H9 (cell line): ENCODE measurements around the gene RAD18. TPM values are rescaled to one million over a fixed set of nuclear protein-coding genes. Genes with fewer than 3 reads are reported as not detected.

ENCODE experiments used
- DNase-seq: peaks from one replicate; pipeline ENCODE4 v3.0.0-alpha.2; 2017
- H2AFZ ChIP-seq: one replicate; pipeline ENCODE4 v1.6.1; 2013; ENCODE audit warnings: mild to moderate bottlenecking, low read length, control low read depth, moderate library complexity
- H2AK5ac ChIP-seq: 2 replicates; pipeline ENCODE4 v1.6.1; 2013; ENCODE audit warnings: low read length, control low read depth, mixed read lengths; ENCODE audit not compliant: insufficient read length
- H2BK120ac ChIP-seq: one replicate; pipeline ENCODE4 v1.6.1; 2013; ENCODE audit warnings: low read depth, mild to moderate bottlenecking, low read length, control low read depth, inconsistent platforms; ENCODE audit not compliant: poor library complexity, severe bottlenecking
- H2BK12ac ChIP-seq: 2 replicates; pipeline ENCODE4 v1.6.1; 2013; ENCODE audit warnings: low read length, control low read depth, mixed read lengths, low read depth; ENCODE audit not compliant: insufficient read length
- H2BK15ac ChIP-seq: 2 replicates; pipeline ENCODE4 v1.6.1; 2013; ENCODE audit warnings: low read depth, low read length, control low read depth
- H2BK20ac ChIP-seq: one replicate; pipeline ENCODE4 v1.6.1; 2013; ENCODE audit warnings: low read depth, mild to moderate bottlenecking, low read length, control low read depth, inconsistent platforms; ENCODE audit not compliant: poor library complexity, severe bottlenecking
- H2BK5ac ChIP-seq: 2 replicates; pipeline ENCODE4 v1.6.1; 2013; ENCODE audit warnings: low read length, control low read depth, mixed read lengths; ENCODE audit not compliant: insufficient read length
- H3K14ac ChIP-seq: 2 replicates; pipeline ENCODE4 v1.6.1; 2013; ENCODE audit warnings: low read length, control low read depth; ENCODE audit not compliant: insufficient read depth
- H3K18ac ChIP-seq: 2 replicates; pipeline ENCODE4 v1.6.1; 2013; ENCODE audit warnings: low read depth, mild to moderate bottlenecking, mixed read lengths, low read length, control low read depth; ENCODE audit not compliant: insufficient read length
- H3K23ac ChIP-seq: 2 replicates; pipeline ENCODE4 v1.6.1; 2013; ENCODE audit warnings: low read length, control low read depth, mixed read lengths, low read depth; ENCODE audit not compliant: insufficient read length
- H3K23me2 ChIP-seq: 2 replicates; pipeline ENCODE4 v1.6.1; 2013; ENCODE audit warnings: low read depth, mild to moderate bottlenecking, mixed read lengths, low read length, control low read depth; ENCODE audit not compliant: insufficient read length, poor library complexity, severe bottlenecking
- H3K27ac ChIP-seq: 2 replicates; pipeline ENCODE4 v1.5.1; 2013; ENCODE audit warnings: low read length, control low read depth, mixed read lengths, low read depth; ENCODE audit not compliant: insufficient read length
- H3K27me3 ChIP-seq: 2 replicates; pipeline ENCODE4 v1.6.1; 2013; ENCODE audit warnings: low read length, control low read depth, inconsistent platforms; ENCODE audit not compliant: insufficient read depth
- H3K4ac ChIP-seq: 2 replicates; pipeline ENCODE4 v1.6.1; 2013; ENCODE audit warnings: low read depth, mild to moderate bottlenecking, control low read depth, inconsistent platforms, low read length, moderate library complexity
- H3K4me1 ChIP-seq: 2 replicates; pipeline ENCODE4 v1.6.1; 2013; ENCODE audit warnings: low read length, control low read depth, inconsistent platforms; ENCODE audit not compliant: insufficient read depth
- H3K4me2 ChIP-seq: 2 replicates; pipeline ENCODE4 v1.6.1; 2013; ENCODE audit warnings: low read length, control low read depth, mixed read lengths; ENCODE audit not compliant: insufficient read length, insufficient read depth
- H3K56ac ChIP-seq: 2 replicates; pipeline ENCODE4 v1.6.1; 2013; ENCODE audit warnings: low read depth, mild to moderate bottlenecking, mixed read lengths, low read length, control low read depth; ENCODE audit not compliant: insufficient read length
- H3K79me1 ChIP-seq: 2 replicates; pipeline ENCODE4 v1.6.1; 2013; ENCODE audit warnings: low read depth, mild to moderate bottlenecking, moderate library complexity, low read length, control low read depth, inconsistent platforms; ENCODE audit not compliant: insufficient read depth, poor library complexity, severe bottlenecking
- H3K79me2 ChIP-seq: 2 replicates; pipeline ENCODE4 v1.6.1; 2013; ENCODE audit warnings: low read length, control low read depth, inconsistent platforms; ENCODE audit not compliant: insufficient read depth
- H3K9ac ChIP-seq: 2 replicates; pipeline ENCODE4 v1.6.1; 2013; ENCODE audit warnings: low read length, control low read depth, mixed read lengths; ENCODE audit not compliant: insufficient read length; ENCODE audit errors: extremely low read depth
- H3K9me3 ChIP-seq: one replicate; pipeline ENCODE4 v1.6.1; 2013; ENCODE audit warnings: low read depth, low read length, inconsistent platforms; ENCODE audit not compliant: control insufficient read depth
- H3T11ph ChIP-seq: one replicate; pipeline ENCODE4 v1.6.1; 2013; ENCODE audit warnings: mild to moderate bottlenecking, low read length, control low read depth, inconsistent platforms
- H4K20me1 ChIP-seq: one replicate; pipeline ENCODE4 v1.6.1; 2013; ENCODE audit not compliant: control insufficient read depth, insufficient read length, insufficient read depth
- H4K5ac ChIP-seq: 2 replicates; pipeline ENCODE4 v1.6.1; 2013; ENCODE audit warnings: low read depth, mild to moderate bottlenecking, mixed read lengths, low read length, control low read depth; ENCODE audit not compliant: insufficient read length
- H4K8ac ChIP-seq: replicated peaks from 2 replicates; pipeline ENCODE4 v1.6.1; 2013; ENCODE audit warnings: low read length, control low read depth, mixed read lengths, low read depth; ENCODE audit not compliant: insufficient read length
- H4K91ac ChIP-seq: 2 replicates; pipeline ENCODE4 v1.6.1; 2013; ENCODE audit warnings: low read depth, mild to moderate bottlenecking, moderate library complexity, mixed read lengths, low read length, control low read depth; ENCODE audit not compliant: insufficient read length
- H3K27ac Mint-ChIP-seq, 3 experiments: 2 replicates in 2 of 3; 3 replicates in 1 of 3; pipeline ENCODE4 v1.8.0; 2020 to 2021; ENCODE audit warnings: mixed read lengths in 3 of 3, mild to moderate bottlenecking in 1 of 3, moderate library complexity in 1 of 3
- H3K27me3 Mint-ChIP-seq: 2 replicates; pipeline ENCODE4 v1.8.0; 2021; ENCODE audit warnings: low read depth, mild to moderate bottlenecking, moderate library complexity, mixed read lengths
- H3K36me3 Mint-ChIP-seq, 3 experiments: 2 replicates in 2 of 3; 3 replicates in 1 of 3; pipeline ENCODE4 v1.8.0; 2020 to 2021; ENCODE audit warnings: low read depth in 3 of 3, mixed read lengths in 3 of 3; ENCODE audit not compliant: insufficient read depth in 1 of 3
- H3K4me1 Mint-ChIP-seq, 2 experiments: 2 replicates each; pipeline ENCODE4 v1.8.0; 2020; ENCODE audit warnings: mixed read lengths in 2 of 2
- H3K4me3 Mint-ChIP-seq, 2 experiments: 2 replicates in 1 of 2; 3 replicates in 1 of 2; pipeline ENCODE4 v1.8.0; 2020 to 2021; ENCODE audit warnings: mild to moderate bottlenecking in 2 of 2, mixed read lengths in 2 of 2, moderate library complexity in 1 of 2
- H3K9me3 Mint-ChIP-seq, 2 experiments: 2 replicates in 1 of 2; 3 replicates in 1 of 2; pipeline ENCODE4 v1.8.0; 2020; ENCODE audit warnings: mild to moderate bottlenecking in 2 of 2, mixed read lengths in 2 of 2, moderate library complexity in 1 of 2
- CTCF ChIP-seq: fragments of 200-600 bp; sonication (generic); conservative IDR thresholded peaks from 3 replicates; pipeline ENCODE4 v1.8.0; 2021; ENCODE audit warnings: antibody characterized with exemption, mild to moderate bottlenecking
- WGBS: extraction: QIAGEN DNeasy Blood & Tissue Kit; methylation state at CpG from one replicate; pipeline ENCODE4 v1.1.7; 2013; ENCODE audit warnings: missing lambda C conversion rate, low lambda C conversion rate, mixed read lengths; ENCODE audit not compliant: insufficient read length; ENCODE audit errors: extremely low coverage; 5-methylcytosine and 5-hydroxymethylcytosine counted together
- total RNA-seq: library from RNA; stranded (reverse); gene quantifications from 2 replicates; pipeline ENCODE4 v1.2.1, GENCODE V29; 2021

The RAD18 gene
- total RNA-seq, 1 experiment from 2014 or later, result 27.8 TPM

GRCh38 chr3:8983591-8983990 is 20.3 kb upstream of the RAD18 start:
- no peak overlapping the region for H3K4ac ChIP-seq
- H2BK15ac ChIP-seq, result no peak overlapping the region
- no peaks in the 10 kb centered on the region for H3K4me1 ChIP-seq
- no peak overlapping the region for H4K5ac ChIP-seq
- no peaks in the 10 kb centered on the region for H3K9me3 ChIP-seq
- Mint-ChIP-seq H3K9me3 (peaks cover 0 to 5% of the 10 kb centered on the region in 2 experiments; a peak in 2 of 5 replicates), H3K27ac (no peak overlapping the region), H3K36me3 (0 out of 7 replicates have a peak, but pooled peaks cover 0 to 1% (median 0%) of the 10 kb centered on the region in 3 experiments), H3K4me1 (peaks cover 5 to 6% of the 10 kb centered on the region in 2 experiments), H3K4me3 (no peak overlapping the region), H3K27me3 (peaks cover 16% of the 10 kb centered on the region)
- no peaks in the 10 kb centered on the region for H3K79me1 ChIP-seq
- no peak overlapping the region for H2AK5ac ChIP-seq
- no peak overlapping the region for H3K23ac ChIP-seq
- no peak overlapping the region for H2BK20ac ChIP-seq
- H2BK12ac ChIP-seq, result no peak overlapping the region
- no peak overlapping the region for H3K18ac ChIP-seq
- H3K4me2 ChIP-seq, result no peak overlapping the region
- H3T11ph ChIP-seq, result no peak overlapping the region
- no peak overlapping the region for H2BK120ac ChIP-seq
- H4K91ac ChIP-seq, result no peak overlapping the region
- H2BK5ac ChIP-seq, result no peak overlapping the region
- DNase-seq, result no peak
- H2AFZ ChIP-seq, result no peak overlapping the region
- H3K79me2 ChIP-seq, result no peaks in the 10 kb centered on the region
- TF ChIP-seq CTCF, result no peak
- H3K9ac ChIP-seq, result no peak overlapping the region
- H3K14ac ChIP-seq, result no peak overlapping the region
- H3K27me3 ChIP-seq, result no peaks in the 10 kb centered on the region
- no peak overlapping the region for H3K27ac ChIP-seq
- no CpG with 5 or more reads among the region's 5 CpGs for WGBS
- no peak overlapping the region for H4K8ac ChIP-seq
- H4K20me1 ChIP-seq, result no peaks in the 10 kb centered on the region
- no peaks in the 10 kb centered on the region for H3K23me2 ChIP-seq
- no peak overlapping the region for H3K56ac ChIP-seq
